Endothelial cell (in vitro differentiated cells): ENCODE measurements around the gene EIF2B5. TPM values are rescaled to one million over a fixed set of nuclear protein-coding genes. Genes with fewer than 3 reads are reported as not detected.

ENCODE experiments used
- DNase-seq: peaks from one replicate; pipeline ENCODE4 v3.0.0; 2021; ENCODE audit warnings: low spot score
- H3K27ac Mint-ChIP-seq: one replicate; pipeline ENCODE4 v1.8.0; 2021; ENCODE audit warnings: mixed read lengths, inconsistent platforms; ENCODE audit not compliant: unreplicated experiment
- H3K27me3 Mint-ChIP-seq: one replicate; pipeline ENCODE4 v1.8.0; 2021; ENCODE audit warnings: mild to moderate bottlenecking, moderate library complexity, mixed read lengths, inconsistent platforms; ENCODE audit not compliant: unreplicated experiment
- H3K36me3 Mint-ChIP-seq: one replicate; pipeline ENCODE4 v1.8.0; 2021; ENCODE audit warnings: mild to moderate bottlenecking, low read depth, mixed read lengths, inconsistent platforms; ENCODE audit not compliant: unreplicated experiment
- H3K4me1 Mint-ChIP-seq: one replicate; pipeline ENCODE4 v1.8.0; 2021; ENCODE audit warnings: mild to moderate bottlenecking, mixed read lengths, inconsistent platforms; ENCODE audit not compliant: unreplicated experiment
- H3K4me3 Mint-ChIP-seq: one replicate; pipeline ENCODE4 v1.8.0; 2021; ENCODE audit warnings: mild to moderate bottlenecking, mixed read lengths, inconsistent platforms; ENCODE audit not compliant: unreplicated experiment
- H3K9me3 Mint-ChIP-seq: one replicate; pipeline ENCODE4 v1.8.0; 2021; ENCODE audit warnings: mixed read lengths, inconsistent platforms; ENCODE audit not compliant: unreplicated experiment
- long read RNA-seq: library from polyadenylated mRNA; unstranded; transcript quantifications from one replicate; pipeline ENCODE4 v2.0.0, GENCODE V29; 2020; ENCODE audit not compliant: unreplicated experiment
- total RNA-seq: library from RNA; stranded (reverse); fragmentation: NEBNext Ultra II Directional; extraction: Animal tissue kit (Norgen Biotek cat#: 25700); gene quantifications from one replicate; pipeline ENCODE4 v1.2.1, GENCODE V29; 2021; ENCODE audit not compliant: unreplicated experiment
- TF ChIP-seq, protein P1 (sequence below): fragments of 200-600 bp; sonication (generic); IDR thresholded peaks from one replicate; pipeline ENCODE4 v1.5.0; 2021; ENCODE audit warnings: antibody characterized with exemption; ENCODE audit not compliant: unreplicated experiment

The EIF2B5 gene
- 37.0 TPM for total RNA-seq
- long read RNA-seq, transcript EIF2B5-201 (16 exons, 2,656 nt): major isoform, 27 of 40 reads
- long read RNA-seq, partial matches to known transcripts: 3 of 40 reads
- long read RNA-seq, other reads (novel, unspliced or antisense): 8 of 40 reads

DNA sequence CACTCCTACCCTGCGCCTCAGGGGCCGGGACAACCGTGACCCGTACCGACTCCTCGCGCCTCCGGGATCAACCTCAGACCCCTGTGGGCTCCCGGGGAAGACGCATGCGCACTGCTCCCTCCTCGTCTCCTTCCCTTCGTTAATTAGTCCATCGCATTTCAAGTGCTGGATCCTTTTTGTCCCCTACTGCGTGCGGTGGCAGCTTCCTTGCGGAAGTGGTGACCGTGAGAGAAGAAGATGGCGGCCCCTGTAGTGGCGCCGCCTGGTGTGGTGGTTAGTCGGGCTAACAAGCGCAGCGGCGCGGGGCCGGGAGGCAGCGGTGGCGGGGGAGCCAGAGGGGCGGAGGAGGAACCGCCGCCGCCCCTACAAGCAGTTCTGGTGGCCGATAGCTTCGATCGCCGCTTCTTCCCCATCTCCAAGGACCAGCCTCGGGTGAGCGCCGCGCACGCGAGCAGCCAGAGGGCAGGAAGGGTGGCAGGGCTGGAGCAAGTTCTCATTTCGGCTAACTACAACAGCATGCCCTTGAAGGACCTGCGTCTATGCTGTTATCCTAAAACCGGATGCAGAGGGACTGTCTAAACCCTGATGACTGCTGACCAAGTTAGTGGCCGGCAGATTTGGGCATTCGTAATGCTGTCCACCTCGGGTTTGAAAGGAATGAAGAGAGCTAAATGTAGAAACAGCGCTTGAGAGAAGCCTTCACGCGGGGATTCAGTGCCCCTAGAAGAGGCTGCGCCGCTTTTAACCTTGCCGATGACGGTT lies at the start of gene EIF2B5:
Gene EIF2B5, plus strand, starts transcription at position 210 of the 762 bp plus-strand sequence. Its CDS starts 28 bp downstream, at position 238.
- Mint-ChIP-seq H3K9me3 (no peaks in the 10 kb centered on the region), H3K4me3 (peak within 1 kb of the TSS; percentile 96), H3K4me1 (peaks cover 17% of the 10 kb centered on the region), H3K36me3 (peaks cover 13% of the 10 kb centered on the region), H3K27ac (peak within 1 kb of the TSS; percentile 91), H3K27me3 (peaks cover 1% of the 10 kb centered on the region)
- TF ChIP-seq, protein P1, sequence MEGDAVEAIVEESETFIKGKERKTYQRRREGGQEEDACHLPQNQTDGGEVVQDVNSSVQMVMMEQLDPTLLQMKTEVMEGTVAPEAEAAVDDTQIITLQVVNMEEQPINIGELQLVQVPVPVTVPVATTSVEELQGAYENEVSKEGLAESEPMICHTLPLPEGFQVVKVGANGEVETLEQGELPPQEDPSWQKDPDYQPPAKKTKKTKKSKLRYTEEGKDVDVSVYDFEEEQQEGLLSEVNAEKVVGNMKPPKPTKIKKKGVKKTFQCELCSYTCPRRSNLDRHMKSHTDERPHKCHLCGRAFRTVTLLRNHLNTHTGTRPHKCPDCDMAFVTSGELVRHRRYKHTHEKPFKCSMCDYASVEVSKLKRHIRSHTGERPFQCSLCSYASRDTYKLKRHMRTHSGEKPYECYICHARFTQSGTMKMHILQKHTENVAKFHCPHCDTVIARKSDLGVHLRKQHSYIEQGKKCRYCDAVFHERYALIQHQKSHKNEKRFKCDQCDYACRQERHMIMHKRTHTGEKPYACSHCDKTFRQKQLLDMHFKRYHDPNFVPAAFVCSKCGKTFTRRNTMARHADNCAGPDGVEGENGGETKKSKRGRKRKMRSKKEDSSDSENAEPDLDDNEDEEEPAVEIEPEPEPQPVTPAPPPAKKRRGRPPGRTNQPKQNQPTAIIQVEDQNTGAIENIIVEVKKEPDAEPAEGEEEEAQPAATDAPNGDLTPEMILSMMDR: no peak
- DNase-seq: peak; percentile 84

- Mint-ChIP-seq H3K36me3 (peaks cover 7% of the 10 kb centered on the region), H3K4me3 (no peak overlapping the region), H3K4me1 (peaks cover 5% of the 10 kb centered on the region), H3K9me3 (no peaks in the 10 kb centered on the region), H3K27me3 (peaks cover 5% of the 10 kb centered on the region), H3K27ac (peak overlapping the region; percentile 28)
- TF ChIP-seq, protein P1: no peak
- DNase-seq: no peak
Observed at GRCh38 chr3:184085389-184085852, 49.7 kb upstream of the EIF2B5 start.

GRCh38 chr3:184092199-184092598 lies 43.0 kb upstream of the EIF2B5 start:
- no peaks in the 10 kb centered on the region for H3K36me3 Mint-ChIP-seq

GRCh38 chr3:184096811-184097383 lies 38.3 kb upstream of the EIF2B5 start, which contains the start of gene HTR3E:
TSS of gene HTR3E (plus strand) at chr3:184097064. CDS start at chr3:184097530, 466 bp downstream.
- no peak for DNase-seq
- Mint-ChIP-seq H3K27ac (no peak within 1 kb of the TSS), H3K9me3 (no peaks in the 10 kb centered on the region), H3K4me3 (no peak within 1 kb of the TSS), H3K36me3 (no peaks in the 10 kb centered on the region), H3K27me3 (peaks cover 2% of the 10 kb centered on the region), H3K4me1 (no peaks in the 10 kb centered on the region)
- TF ChIP-seq, protein P1: no peak

More at GRCh38 chr3:184092199-184092598, 43.0 kb upstream of the EIF2B5 start:
- TF ChIP-seq, protein P1: no peak
- H3K9me3 Mint-ChIP-seq: no peaks in the 10 kb centered on the region
- no peak overlapping the region for H3K4me3 Mint-ChIP-seq
- DNase-seq: no peak
- H3K4me1 Mint-ChIP-seq: no peaks in the 10 kb centered on the region
- no peak overlapping the region for H3K27ac Mint-ChIP-seq
- peaks cover 2% of the 10 kb centered on the region for H3K27me3 Mint-ChIP-seq

- TF ChIP-seq, protein P1: no peak
- H3K27ac Mint-ChIP-seq: no peak overlapping the region
- H3K36me3 Mint-ChIP-seq: no peaks in the 10 kb centered on the region
- no peaks in the 10 kb centered on the region for H3K9me3 Mint-ChIP-seq
- H3K27me3 Mint-ChIP-seq: peaks cover 2% of the 10 kb centered on the region
- no peak overlapping the region for H3K4me3 Mint-ChIP-seq
- H3K4me1 Mint-ChIP-seq: no peaks in the 10 kb centered on the region
- DNase-seq: no peak
Observed at GRCh38 chr3:184097556-184097955, 37.6 kb upstream of the EIF2B5 start.
